ENCODE measurements around the gene NCF1. TPM values are rescaled to one million over a fixed set of nuclear protein-coding genes. Genes with fewer than 3 reads are reported as not detected.
"Not testable (repeated sequence)": the region's sequence is repeated elsewhere in the genome, so short reads cannot be mapped to it uniquely, and the experiment has no call there.

The NCF1 gene
- total RNA-seq, 2 experiments from 2014 or later, result 2.4 to 2.6 TPM

DNA sequence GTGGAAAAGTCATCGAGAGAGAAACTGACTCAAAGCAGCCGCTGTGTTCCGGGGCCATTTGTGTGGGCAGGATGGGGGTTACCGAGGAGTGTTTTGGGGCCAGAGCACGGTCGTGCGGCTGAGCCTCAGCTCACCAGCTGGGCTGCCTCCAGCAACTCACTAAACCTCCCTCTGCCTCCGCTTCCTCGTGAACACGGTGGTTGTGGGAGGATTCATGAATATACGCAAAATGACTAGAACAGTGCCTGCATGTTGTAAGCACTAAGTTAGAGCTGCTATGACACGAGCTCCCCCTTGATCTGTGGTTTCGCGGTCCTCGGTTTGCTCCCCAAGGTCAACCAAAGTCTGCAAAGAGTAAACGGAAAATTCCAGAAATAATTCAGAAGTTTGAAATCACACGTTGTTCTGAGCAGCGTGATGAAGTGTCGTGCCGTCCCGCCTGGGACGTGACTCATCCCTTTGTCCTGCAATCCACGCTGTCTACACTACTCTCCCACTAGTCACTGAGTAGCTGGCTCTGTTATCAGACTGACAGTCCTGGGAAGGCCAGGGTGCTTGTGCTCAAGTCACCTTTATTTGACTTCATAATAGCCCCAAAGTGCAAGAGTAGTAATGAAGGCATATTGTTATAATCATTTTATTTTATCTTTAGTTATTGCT lies 46.5 kb downstream of the NCF1 start:
- CTCF ChIA-PET; POLR2A ChIA-PET; H3K9me3 Mint-ChIP-seq; DNase-seq; H3K27me3 Mint-ChIP-seq; H3K4me1 Mint-ChIP-seq; H3K36me3 Mint-ChIP-seq (ENCODE audit: low read depth); H3K27ac Mint-ChIP-seq; H3K4me3 Mint-ChIP-seq: not testable (repeated sequence)

DNA sequence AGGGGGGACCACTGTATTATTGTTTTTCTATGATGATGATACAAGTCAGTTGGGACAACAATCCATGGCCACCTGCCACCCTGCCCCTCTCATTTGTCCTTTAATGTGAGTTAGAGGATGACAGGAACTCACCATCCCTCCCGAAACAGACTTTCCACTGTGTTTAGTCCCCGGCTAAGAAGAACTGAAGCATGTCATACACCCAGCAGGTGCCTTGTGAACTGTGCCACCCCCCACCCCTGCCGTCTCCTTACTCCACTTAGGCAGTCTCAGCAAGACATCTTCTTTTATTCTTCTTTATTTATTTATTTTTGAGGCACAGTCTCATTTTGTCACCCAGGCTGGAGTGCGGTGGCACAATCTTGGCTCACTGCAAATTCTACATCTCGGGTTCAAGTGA lies 47.4 kb downstream of the NCF1 start:
- DNase-seq; CTCF ChIA-PET; H3K36me3 Mint-ChIP-seq (ENCODE audit: low read depth); H3K27me3 Mint-ChIP-seq; POLR2A ChIA-PET; H3K4me3 Mint-ChIP-seq; H3K9me3 Mint-ChIP-seq; H3K27ac Mint-ChIP-seq; H3K4me1 Mint-ChIP-seq: not testable (repeated sequence)

DNA sequence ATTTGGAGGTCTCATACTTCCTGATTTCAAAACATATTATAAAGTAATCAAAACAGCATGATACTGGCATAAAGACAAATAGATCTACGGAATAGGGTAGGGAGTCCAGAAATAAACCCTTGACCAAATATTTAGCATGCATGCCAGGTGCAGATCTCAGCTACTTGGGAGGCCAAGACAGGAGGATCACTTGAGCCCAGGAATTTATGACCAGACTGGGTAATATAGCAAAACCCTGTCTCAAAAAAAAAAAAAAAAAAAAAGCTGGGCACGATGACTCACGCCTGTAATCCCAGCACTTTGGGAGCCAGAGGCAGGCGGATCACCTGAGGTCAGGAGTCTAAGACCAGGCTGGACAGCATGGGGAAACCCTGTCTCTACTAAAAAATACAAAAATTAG lies 56.1 kb downstream of the NCF1 start:
- H3K27ac Mint-ChIP-seq; CTCF ChIA-PET; POLR2A ChIA-PET; H3K4me3 Mint-ChIP-seq; DNase-seq; H3K4me1 Mint-ChIP-seq; H3K36me3 Mint-ChIP-seq (ENCODE audit: low read depth); H3K9me3 Mint-ChIP-seq; H3K27me3 Mint-ChIP-seq: not testable (repeated sequence)

DNA sequence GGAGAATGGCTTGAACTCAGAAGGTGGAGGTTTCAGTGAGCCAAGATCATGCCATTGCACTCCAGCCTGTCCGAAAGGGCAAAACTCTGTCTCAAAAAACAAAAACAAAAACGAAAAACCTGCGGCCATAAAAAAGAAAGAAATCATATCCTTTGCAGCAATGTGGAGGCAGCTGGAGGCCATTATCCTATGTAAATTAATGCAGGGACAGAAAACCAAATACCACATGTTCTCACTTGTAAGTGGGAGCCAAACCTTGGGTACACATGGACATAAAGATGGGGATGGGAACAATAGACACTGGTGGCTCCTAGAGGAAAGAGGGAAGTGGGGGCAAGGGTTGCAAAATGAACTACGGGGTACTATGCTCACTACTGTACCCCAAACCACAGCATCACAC lies 56.6 kb downstream of the NCF1 start:
- H3K36me3 Mint-ChIP-seq (ENCODE audit: low read depth); H3K4me1 Mint-ChIP-seq; H3K27ac Mint-ChIP-seq; H3K27me3 Mint-ChIP-seq; DNase-seq; H3K4me3 Mint-ChIP-seq; CTCF ChIA-PET; H3K9me3 Mint-ChIP-seq; POLR2A ChIA-PET: not testable (repeated sequence)

Other genes with a start within 250 kb of the NCF1 start
- gene GTF2I, start 116.3 kb upstream of the NCF1 start, total RNA-seq, result 100 to 1,000 TPM; 162 to 163 TPM
- 10 to 100 TPM in 1 of 2 experiments, 1 to 10 TPM in 1; 9.9 to 13.7 TPM for gene GTF2IRD2, start 77.6 kb downstream of the NCF1 start, total RNA-seq
- 1 to 10 TPM; 2.5 to 2.6 TPM for gene CASTOR2, start 190.7 kb downstream of the NCF1 start, total RNA-seq